Right kidney (tissue), 1 donor: Measurements from ENCODE around the gene NYAP2.

ENCODE experiments used
- DNase-seq: peaks from one replicate; pipeline ENCODE4 v3.0.0-alpha.2; 2016

The NYAP2 gene

GRCh38 chr2:225620227-225620626 is 220.7 kb downstream of the NYAP2 start:
- DNase-seq: no peak

- no peak for DNase-seq
These were observed 231.5 kb downstream of the NYAP2 start for GRCh38 chr2:225630824-225631533.

GRCh38 chr2:225632351-225632750 is 232.8 kb downstream of the NYAP2 start:
- no peak for DNase-seq

DNA sequence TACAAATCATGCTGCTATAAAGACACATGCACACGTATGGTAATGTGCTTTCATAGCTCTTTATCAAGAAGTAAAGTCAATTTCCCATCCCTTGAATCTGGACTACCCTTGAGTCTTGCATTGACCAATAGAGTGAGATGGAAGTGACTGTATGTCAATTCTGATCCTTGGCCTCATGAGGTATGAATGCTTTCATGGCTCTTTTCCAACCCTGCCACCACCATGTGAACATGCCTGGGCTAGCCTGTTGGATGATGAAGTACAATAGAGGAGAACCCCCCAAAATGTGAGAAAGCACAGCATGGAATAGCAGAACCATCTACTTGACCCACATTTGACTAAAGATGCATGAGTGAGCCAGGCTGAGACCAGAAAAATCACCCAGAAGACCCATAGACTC is 237.0 kb downstream of the NYAP2 start:
- DNase-seq: no peak

- no peak for DNase-seq
These were observed 237.7 kb downstream of the NYAP2 start for GRCh38 chr2:225637259-225637658.

- no peak for DNase-seq
These were observed 241.0 kb downstream of the NYAP2 start for GRCh38 chr2:225640550-225640949.

DNA sequence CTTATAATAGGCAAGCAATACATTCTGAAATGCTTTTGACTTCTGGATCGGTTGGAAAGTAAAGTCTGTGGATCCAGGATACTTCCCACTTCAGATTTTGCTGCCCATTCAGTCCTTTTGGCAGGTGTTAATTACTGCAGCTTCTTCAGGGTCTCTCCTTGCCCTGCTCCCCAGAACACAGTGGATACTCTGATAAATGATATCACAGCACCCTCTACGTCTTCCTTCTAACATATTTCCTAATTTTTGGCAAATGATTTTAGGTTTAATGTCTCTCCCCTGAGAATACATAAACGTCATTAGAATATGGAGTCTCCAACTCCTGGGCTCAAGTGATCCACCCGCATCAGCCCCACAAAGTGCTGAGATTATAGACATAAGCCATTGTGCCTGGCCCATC is 249.8 kb downstream of the NYAP2 start:
- DNase-seq: no peak

- DNase-seq: no peak
These were observed 250.5 kb downstream of the NYAP2 start for GRCh38 chr2:225650041-225650440.

- peak; percentile 14 for DNase-seq
These were observed 261.0 kb downstream of the NYAP2 start for GRCh38 chr2:225660262-225661131.

DNA sequence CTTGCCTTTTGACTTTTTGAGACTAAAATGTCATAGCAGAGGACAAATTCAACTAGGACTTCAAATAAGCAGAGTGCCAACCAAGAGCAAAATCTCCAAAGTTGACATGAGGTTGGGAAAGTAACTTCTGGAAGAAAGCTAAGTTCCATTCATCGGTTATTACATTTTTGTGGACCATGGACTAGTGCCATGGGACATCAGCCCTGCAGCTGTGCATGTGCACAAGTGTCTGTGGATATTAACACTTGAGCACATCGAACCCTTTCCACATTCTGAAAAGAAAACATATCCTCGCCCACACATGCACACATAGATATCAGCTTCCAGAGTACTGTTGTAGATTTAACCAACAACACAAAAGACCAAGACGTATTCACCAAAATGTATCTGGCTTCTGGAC is 262.6 kb downstream of the NYAP2 start:
- DNase-seq: no peak

DNA sequence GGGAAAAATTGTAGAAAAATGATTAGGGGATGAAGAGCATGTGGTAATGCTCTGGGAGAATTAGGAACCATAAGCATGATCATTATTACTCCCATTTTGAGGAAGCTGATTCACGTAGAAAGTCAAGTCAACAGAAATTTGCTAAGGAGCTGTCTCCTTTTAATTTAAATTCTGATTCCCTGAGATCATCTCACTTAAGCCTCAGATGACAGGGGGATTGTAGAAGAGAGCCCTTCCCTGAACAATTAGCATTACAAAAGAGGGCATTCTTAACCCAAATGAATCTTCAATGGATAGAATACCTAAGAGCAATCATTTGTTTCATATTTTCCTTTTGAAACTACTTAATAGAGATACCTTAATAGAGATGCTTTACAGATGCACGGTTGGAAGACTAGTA is 267.9 kb downstream of the NYAP2 start:
- no peak for DNase-seq

- peak; percentile 9 for DNase-seq
These were observed 269.2 kb downstream of the NYAP2 start for GRCh38 chr2:225668606-225669266.

- DNase-seq: no peak
These were observed 270.8 kb downstream of the NYAP2 start for GRCh38 chr2:225670111-225670974.

- DNase-seq: no peak
These were observed 279.3 kb downstream of the NYAP2 start for GRCh38 chr2:225678792-225679191.

DNA sequence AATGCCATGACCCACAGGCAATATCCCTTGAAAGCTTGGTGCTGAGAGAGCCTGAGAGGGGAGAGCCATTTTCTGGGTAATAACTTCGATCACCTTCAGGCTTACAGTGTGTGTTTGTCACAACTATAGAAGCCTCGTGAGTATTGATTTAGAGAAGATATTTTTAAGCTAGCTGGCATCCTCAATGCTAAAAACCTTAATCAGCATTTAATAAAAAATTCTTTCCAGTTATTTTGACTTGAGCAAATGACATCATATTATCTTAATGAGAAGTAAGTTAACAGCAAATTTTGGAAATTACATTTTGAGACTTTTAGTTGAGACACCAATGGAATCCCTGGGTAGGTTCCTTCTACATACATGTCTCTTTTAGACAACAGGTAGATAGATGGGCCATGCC is 283.7 kb downstream of the NYAP2 start:
- DNase-seq: no peak

DNA sequence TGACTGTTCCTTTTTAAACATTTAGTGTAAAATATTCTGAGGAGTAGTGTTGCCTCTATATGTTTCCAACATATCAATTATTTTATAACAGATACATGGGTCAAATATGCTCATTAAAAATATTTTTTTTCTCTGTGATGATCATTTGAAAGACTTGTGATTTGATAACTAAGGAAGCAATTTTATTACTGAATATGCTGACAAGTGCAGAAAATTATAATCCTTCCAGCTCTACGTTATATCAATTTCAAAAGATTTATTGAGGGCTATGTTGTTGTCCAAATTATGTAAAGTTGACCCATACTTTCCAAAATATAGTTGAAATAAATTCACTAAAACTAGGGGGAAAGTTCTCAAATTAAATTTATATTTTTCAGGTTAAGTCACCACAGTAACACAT is 290.6 kb downstream of the NYAP2 start:
- no peak for DNase-seq

DNA sequence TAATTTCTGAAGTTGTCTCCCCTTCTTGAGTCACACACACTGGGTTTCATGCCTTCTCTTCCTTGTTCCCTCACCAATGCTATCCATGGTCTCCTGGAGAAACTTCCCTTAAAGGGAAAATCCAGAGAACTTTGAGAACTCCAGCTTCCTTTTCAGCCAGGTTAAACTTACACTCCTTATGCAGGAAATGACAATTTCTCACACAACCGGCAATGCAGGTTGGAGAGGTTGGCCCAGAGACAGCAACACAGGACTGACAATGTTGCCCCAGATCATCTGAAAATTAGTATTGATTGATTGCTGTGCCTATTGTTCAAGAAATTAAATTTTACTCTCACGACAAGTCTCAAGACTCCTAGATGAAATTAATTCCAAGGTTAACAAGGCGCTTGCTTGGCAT is 292.2 kb downstream of the NYAP2 start:
- no peak for DNase-seq

DNA sequence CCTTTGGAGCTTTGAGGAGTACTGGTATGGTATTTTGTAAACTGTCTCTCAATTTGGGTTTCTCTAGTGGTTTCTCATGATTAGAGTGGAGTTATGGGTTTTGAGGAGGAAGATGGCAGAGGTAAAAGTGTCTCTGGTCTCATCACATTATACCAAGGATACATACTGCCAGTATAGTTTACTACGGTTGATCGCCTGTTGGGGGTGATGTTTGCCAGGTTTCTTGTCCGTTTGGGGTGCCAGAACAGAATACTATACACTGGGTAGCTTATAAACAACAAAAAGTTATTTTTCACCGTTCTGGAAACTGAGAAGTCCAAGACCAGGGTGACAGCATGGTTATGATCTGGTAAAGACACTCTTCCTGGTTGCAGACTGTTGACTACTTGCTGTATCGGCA is 293.7 kb downstream of the NYAP2 start:
- no peak for DNase-seq

DNA sequence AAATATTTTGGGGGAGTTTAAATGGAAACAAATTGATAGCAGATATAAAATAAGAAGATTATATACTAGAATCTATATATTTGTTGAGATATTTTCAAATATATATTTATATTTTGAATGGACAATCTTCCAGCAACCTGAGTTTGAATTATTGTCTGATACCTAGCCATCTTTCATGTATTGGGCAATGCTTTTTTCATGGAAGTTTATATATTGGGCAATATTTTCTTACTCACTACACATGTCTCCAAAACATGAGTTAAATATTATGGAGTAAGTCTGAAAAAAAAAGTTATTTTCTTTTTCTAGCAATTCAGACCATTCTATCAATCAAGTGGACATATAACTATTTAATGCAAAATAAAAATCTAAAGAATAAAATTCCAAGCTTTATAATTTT is 295.2 kb downstream of the NYAP2 start:
- no peak for DNase-seq

DNA sequence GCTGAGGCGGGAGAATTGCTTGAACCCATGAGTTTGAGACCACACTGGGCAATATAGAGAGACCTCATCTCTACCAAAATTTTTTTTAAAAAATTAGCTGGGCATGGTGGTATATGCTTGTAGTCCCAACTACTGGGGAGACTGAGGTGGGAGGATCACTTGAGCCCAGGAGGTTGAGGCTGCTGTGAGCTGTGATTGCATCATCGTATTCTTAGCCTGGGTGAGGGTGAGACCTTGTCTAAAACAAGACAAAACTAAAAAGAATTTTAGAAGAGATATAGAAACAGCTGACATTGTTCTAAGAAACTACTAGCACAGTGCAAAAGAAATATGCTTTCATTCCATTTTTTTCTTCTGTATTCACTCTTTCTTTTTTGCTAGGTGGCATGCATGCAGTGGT is 298.4 kb downstream of the NYAP2 start:
- DNase-seq: no peak
